Measurements from ENCODE around the gene PLD5. TPM values are rescaled to one million over a fixed set of nuclear protein-coding genes. Genes with fewer than 3 reads are reported as not detected.

PLD5 gene
- total RNA-seq, 1 experiment from 2014 or later: not detected

DNA sequence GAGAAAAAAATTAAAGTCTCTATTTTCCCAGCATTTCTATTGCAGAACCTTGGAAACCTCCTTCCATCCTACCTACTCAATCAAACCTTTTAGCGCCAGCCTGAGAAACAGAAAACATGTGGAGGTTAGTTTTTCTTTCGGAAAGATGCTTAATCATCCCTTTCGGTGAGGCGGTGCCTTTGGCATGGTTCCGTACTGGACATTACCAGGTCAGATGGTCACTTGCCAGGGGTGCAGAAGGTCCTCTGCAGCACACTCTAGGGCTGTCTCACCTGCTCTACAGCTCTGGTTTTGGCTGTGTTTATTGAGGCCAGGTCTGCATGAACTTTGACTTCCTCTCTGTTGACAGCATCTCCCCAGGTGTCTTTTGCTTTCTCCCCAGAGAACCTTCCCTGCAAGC is 121.5 kb downstream of the PLD5 start:
- in situ Hi-C loops (cut with HindIII; ENCODE audit: low pct_unique_long_range_greater_than_20kb, low sequenced_read_pairs): no loop called here
- CTCF ChIA-PET: interaction anchor here (0.5 kb wide), 1 partner anchor 478 kb away, joined by 3 read pairs; no protein-coding TSS in a partner anchor

DNA sequence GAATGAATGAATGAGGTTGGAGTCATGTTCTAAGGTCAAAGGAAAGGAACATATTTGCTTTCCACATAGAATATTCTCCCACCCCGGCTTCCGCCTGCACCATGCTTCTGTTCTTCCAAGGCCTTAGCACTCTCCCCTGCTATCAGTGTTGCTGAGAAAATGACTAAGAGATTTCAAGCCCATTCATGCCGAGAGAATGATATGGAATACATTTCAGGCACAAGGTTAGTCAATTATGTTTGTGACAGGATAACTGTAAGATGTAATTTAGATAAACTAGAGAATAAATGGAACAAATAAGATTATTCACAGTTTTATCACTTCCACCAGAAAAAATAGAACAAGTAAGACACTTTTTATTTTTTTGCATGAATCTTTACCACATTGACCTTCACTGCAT is 122.6 kb downstream of the PLD5 start:
- H3K36me3 ChIP-seq (ENCODE audit: control insufficient read depth, insufficient read depth, low read length): no peaks in the 10 kb centered on the region
- H3K4me1 ChIP-seq (ENCODE audit: control insufficient read depth, insufficient read depth, low read length): no peaks in the 10 kb centered on the region
- H3K4me3 ChIP-seq (ENCODE audit: low read depth in 2 of 2, low read length in 2 of 2): no peak overlapping the region
- BruUV-seq (replicated peaks): no TSS peak
- no peak for ATAC-seq
- H3K9me3 ChIP-seq (ENCODE audit: control insufficient read depth, insufficient read depth, low read depth, low read length): no peaks in the 10 kb centered on the region
- ChIA-PET CTCF (no interaction called here), POLR2A (no interaction called here)
- H3K27me3 ChIP-seq (ENCODE audit: control insufficient read depth, insufficient read depth, low read length): no peaks in the 10 kb centered on the region
- TF ChIP-seq TCF7L2 (IDR thresholded peaks at IDR 0.05; ENCODE audit: low read depth, low read length) (no peak), SIN3A (IDR thresholded peaks at IDR 0.05; ENCODE audit: borderline replicate concordance, insufficient read depth, low read depth, low read length) (no peak), POLR2AphosphoS5 (IDR thresholded peaks at IDR 0.05; ENCODE audit: low read depth, low read length) (no peak)
- TF ChIP-seq, protein P1, sequence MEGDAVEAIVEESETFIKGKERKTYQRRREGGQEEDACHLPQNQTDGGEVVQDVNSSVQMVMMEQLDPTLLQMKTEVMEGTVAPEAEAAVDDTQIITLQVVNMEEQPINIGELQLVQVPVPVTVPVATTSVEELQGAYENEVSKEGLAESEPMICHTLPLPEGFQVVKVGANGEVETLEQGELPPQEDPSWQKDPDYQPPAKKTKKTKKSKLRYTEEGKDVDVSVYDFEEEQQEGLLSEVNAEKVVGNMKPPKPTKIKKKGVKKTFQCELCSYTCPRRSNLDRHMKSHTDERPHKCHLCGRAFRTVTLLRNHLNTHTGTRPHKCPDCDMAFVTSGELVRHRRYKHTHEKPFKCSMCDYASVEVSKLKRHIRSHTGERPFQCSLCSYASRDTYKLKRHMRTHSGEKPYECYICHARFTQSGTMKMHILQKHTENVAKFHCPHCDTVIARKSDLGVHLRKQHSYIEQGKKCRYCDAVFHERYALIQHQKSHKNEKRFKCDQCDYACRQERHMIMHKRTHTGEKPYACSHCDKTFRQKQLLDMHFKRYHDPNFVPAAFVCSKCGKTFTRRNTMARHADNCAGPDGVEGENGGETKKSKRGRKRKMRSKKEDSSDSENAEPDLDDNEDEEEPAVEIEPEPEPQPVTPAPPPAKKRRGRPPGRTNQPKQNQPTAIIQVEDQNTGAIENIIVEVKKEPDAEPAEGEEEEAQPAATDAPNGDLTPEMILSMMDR (IDR thresholded peaks at IDR 0.05): no peak
- TF ChIP-seq, protein P2, sequence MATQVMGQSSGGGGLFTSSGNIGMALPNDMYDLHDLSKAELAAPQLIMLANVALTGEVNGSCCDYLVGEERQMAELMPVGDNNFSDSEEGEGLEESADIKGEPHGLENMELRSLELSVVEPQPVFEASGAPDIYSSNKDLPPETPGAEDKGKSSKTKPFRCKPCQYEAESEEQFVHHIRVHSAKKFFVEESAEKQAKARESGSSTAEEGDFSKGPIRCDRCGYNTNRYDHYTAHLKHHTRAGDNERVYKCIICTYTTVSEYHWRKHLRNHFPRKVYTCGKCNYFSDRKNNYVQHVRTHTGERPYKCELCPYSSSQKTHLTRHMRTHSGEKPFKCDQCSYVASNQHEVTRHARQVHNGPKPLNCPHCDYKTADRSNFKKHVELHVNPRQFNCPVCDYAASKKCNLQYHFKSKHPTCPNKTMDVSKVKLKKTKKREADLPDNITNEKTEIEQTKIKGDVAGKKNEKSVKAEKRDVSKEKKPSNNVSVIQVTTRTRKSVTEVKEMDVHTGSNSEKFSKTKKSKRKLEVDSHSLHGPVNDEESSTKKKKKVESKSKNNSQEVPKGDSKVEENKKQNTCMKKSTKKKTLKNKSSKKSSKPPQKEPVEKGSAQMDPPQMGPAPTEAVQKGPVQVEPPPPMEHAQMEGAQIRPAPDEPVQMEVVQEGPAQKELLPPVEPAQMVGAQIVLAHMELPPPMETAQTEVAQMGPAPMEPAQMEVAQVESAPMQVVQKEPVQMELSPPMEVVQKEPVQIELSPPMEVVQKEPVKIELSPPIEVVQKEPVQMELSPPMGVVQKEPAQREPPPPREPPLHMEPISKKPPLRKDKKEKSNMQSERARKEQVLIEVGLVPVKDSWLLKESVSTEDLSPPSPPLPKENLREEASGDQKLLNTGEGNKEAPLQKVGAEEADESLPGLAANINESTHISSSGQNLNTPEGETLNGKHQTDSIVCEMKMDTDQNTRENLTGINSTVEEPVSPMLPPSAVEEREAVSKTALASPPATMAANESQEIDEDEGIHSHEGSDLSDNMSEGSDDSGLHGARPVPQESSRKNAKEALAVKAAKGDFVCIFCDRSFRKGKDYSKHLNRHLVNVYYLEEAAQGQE (IDR thresholded peaks at IDR 0.05; ENCODE audit: insufficient read depth in 1 of 2, low read depth in 2 of 2, low read length in 1 of 2): no peak
- no peak for DNase-seq (ENCODE audit: low read depth, low spot score)
- intact Hi-C loops (cut with micrococcal nuclease; ENCODE audit: unreplicated experiment) (no loop called here), in situ Hi-C loops (cut with HindIII; ENCODE audit: low pct_unique_long_range_greater_than_20kb, low sequenced_read_pairs) (no loop called here)
- no peak overlapping the region for H3K27ac ChIP-seq (ENCODE audit: low read length)

More for the DNA sequence above, 121.5 kb downstream of the PLD5 start:
- no peaks in the 10 kb centered on the region for H3K36me3 ChIP-seq (ENCODE audit: control insufficient read depth, insufficient read depth, low read length)
- ATAC-seq (no peak), DNase-seq (ENCODE audit: low read depth, low spot score) (no peak)
- H3K27ac ChIP-seq (ENCODE audit: low read length): no peak overlapping the region
- BruUV-seq (replicated peaks): no TSS peak
- H3K4me3 ChIP-seq (ENCODE audit: low read depth in 2 of 2, low read length in 2 of 2): no peak overlapping the region
- H3K4me1 ChIP-seq (ENCODE audit: control insufficient read depth, insufficient read depth, low read length): no peaks in the 10 kb centered on the region
- no peaks in the 10 kb centered on the region for H3K27me3 ChIP-seq (ENCODE audit: control insufficient read depth, insufficient read depth, low read length)
- no peaks in the 10 kb centered on the region for H3K9me3 ChIP-seq (ENCODE audit: control insufficient read depth, insufficient read depth, low read depth, low read length)
- TF ChIP-seq, protein P1 (IDR thresholded peaks at IDR 0.05): no peak
- TF ChIP-seq SIN3A (IDR thresholded peaks at IDR 0.05; ENCODE audit: borderline replicate concordance, insufficient read depth, low read depth, low read length): no peak
- TF ChIP-seq, protein P2 (IDR thresholded peaks at IDR 0.05; ENCODE audit: insufficient read depth in 1 of 2, low read depth in 2 of 2, low read length in 1 of 2): no peak
- no peak for TF ChIP-seq POLR2AphosphoS5 (IDR thresholded peaks at IDR 0.05; ENCODE audit: low read depth, low read length)
- TF ChIP-seq TCF7L2 (IDR thresholded peaks at IDR 0.05; ENCODE audit: low read depth, low read length): no peak
- POLR2A ChIA-PET: no interaction called here
- intact Hi-C loops (cut with micrococcal nuclease; ENCODE audit: unreplicated experiment): no loop called here

All from Panc1 (cell line).